ENCODE results near the gene FAM227B. TPM values are rescaled to one million over a fixed set of nuclear protein-coding genes. Genes with fewer than 3 reads are reported as not detected.

FAM227B gene
- total RNA-seq, 1 donor from 2014 or later, result 3.8 TPM

GRCh38 chr15:49308686-49309085 is 311.9 kb downstream of the FAM227B start:
- DNase-seq (ENCODE audit: low spot score), result no peak
- no peak overlapping the region for H3K27ac Mint-ChIP-seq (ENCODE audit: unreplicated experiment)
- H3K4me3 Mint-ChIP-seq (ENCODE audit: unreplicated experiment), result no peak overlapping the region
- H3K36me3 Mint-ChIP-seq (ENCODE audit: low read depth, unreplicated experiment), result peaks cover 14% of the 10 kb centered on the region
- H3K9me3 Mint-ChIP-seq (ENCODE audit: unreplicated experiment), result no peaks in the 10 kb centered on the region
- H3K4me1 Mint-ChIP-seq (ENCODE audit: unreplicated experiment), result peaks cover 6% of the 10 kb centered on the region
- no peaks in the 10 kb centered on the region for H3K27me3 Mint-ChIP-seq (ENCODE audit: unreplicated experiment)
- no peak for TF ChIP-seq CTCF (IDR thresholded peaks at IDR 0.05; ENCODE audit: unreplicated experiment)

GRCh38 chr15:49306551-49306950 is 314.1 kb downstream of the FAM227B start:
- H3K4me3 Mint-ChIP-seq (ENCODE audit: unreplicated experiment), result no peak overlapping the region
- DNase-seq (ENCODE audit: low spot score), result no peak
- H3K36me3 Mint-ChIP-seq (ENCODE audit: low read depth, unreplicated experiment), result peaks cover 14% of the 10 kb centered on the region
- H3K4me1 Mint-ChIP-seq (ENCODE audit: unreplicated experiment), result peaks cover 9% of the 10 kb centered on the region
- H3K9me3 Mint-ChIP-seq (ENCODE audit: unreplicated experiment), result no peaks in the 10 kb centered on the region
- TF ChIP-seq CTCF (IDR thresholded peaks at IDR 0.05; ENCODE audit: unreplicated experiment), result no peak
- no peaks in the 10 kb centered on the region for H3K27me3 Mint-ChIP-seq (ENCODE audit: unreplicated experiment)
- H3K27ac Mint-ChIP-seq (ENCODE audit: unreplicated experiment), result no peak overlapping the region

GRCh38 chr15:49303003-49303402 is 317.6 kb downstream of the FAM227B start:
- Mint-ChIP-seq H3K9me3 (ENCODE audit: unreplicated experiment) (no peaks in the 10 kb centered on the region), H3K27ac (ENCODE audit: unreplicated experiment) (no peak overlapping the region), H3K36me3 (ENCODE audit: low read depth, unreplicated experiment) (peaks cover 10% of the 10 kb centered on the region), H3K4me1 (ENCODE audit: unreplicated experiment) (peaks cover 9% of the 10 kb centered on the region), H3K4me3 (ENCODE audit: unreplicated experiment) (no peak overlapping the region), H3K27me3 (ENCODE audit: unreplicated experiment) (peaks cover 1% of the 10 kb centered on the region)
- DNase-seq (ENCODE audit: low spot score), result no peak
- no peak for TF ChIP-seq CTCF (IDR thresholded peaks at IDR 0.05; ENCODE audit: unreplicated experiment)

- peaks cover 9% of the 10 kb centered on the region for H3K4me1 Mint-ChIP-seq (ENCODE audit: unreplicated experiment)
- H3K27ac Mint-ChIP-seq (ENCODE audit: unreplicated experiment), result no peak overlapping the region
- no peaks in the 10 kb centered on the region for H3K9me3 Mint-ChIP-seq (ENCODE audit: unreplicated experiment)
- H3K4me3 Mint-ChIP-seq (ENCODE audit: unreplicated experiment), result no peak overlapping the region
- H3K36me3 Mint-ChIP-seq (ENCODE audit: low read depth, unreplicated experiment), result peaks cover 16% of the 10 kb centered on the region
- no peak for DNase-seq (ENCODE audit: low spot score)
- peaks cover 1% of the 10 kb centered on the region for H3K27me3 Mint-ChIP-seq (ENCODE audit: unreplicated experiment)
- no peak for TF ChIP-seq CTCF (IDR thresholded peaks at IDR 0.05; ENCODE audit: unreplicated experiment)
Measured at GRCh38 chr15:49301562-49301961, 319.1 kb downstream of the FAM227B start.

GRCh38 chr15:49300856-49301255 is 319.8 kb downstream of the FAM227B start:
- Mint-ChIP-seq H3K27ac (ENCODE audit: unreplicated experiment) (no peak overlapping the region), H3K4me1 (ENCODE audit: unreplicated experiment) (peaks cover 9% of the 10 kb centered on the region), H3K9me3 (ENCODE audit: unreplicated experiment) (no peaks in the 10 kb centered on the region), H3K36me3 (ENCODE audit: low read depth, unreplicated experiment) (peaks cover 19% of the 10 kb centered on the region), H3K4me3 (ENCODE audit: unreplicated experiment) (no peak overlapping the region), H3K27me3 (ENCODE audit: unreplicated experiment) (peaks cover 1% of the 10 kb centered on the region)
- DNase-seq (ENCODE audit: low spot score), result no peak
- no peak for TF ChIP-seq CTCF (IDR thresholded peaks at IDR 0.05; ENCODE audit: unreplicated experiment)
